Measurements from ENCODE around the gene SPRR1A.

Gene SPRR1A

GRCh38 chr1:152959801-152960451 is 24.0 kb upstream of the SPRR1A start:
- H3K4me1 ChIP-seq (ENCODE audit: control insufficient read depth, insufficient read depth, low read length) = no peaks in the 10 kb centered on the region

GRCh38 chr1:152960452-152961044 is 23.3 kb upstream of the SPRR1A start:
- Histone ChIP-seq H3K36me3 (ENCODE audit: control insufficient read depth, insufficient read depth, low read length) (no peaks in the 10 kb centered on the region), H3K9ac (ENCODE audit: low read depth, low read length) (no peak overlapping the region), H3K9me3 (ENCODE audit: control insufficient read depth, insufficient read depth, low read length) (peaks cover 5% of the 10 kb centered on the region; the same call in 1 of the 2 replicates), H3K27ac (ENCODE audit: low read depth, low read length) (no peak overlapping the region), H3K27me3 (ENCODE audit: control insufficient read depth, insufficient read depth, low read length) (no peaks in the 10 kb centered on the region), H3K4me3 (ENCODE audit: low read depth, low read length) (no peak overlapping the region), H3K4me1 (ENCODE audit: control insufficient read depth, insufficient read depth, low read length) (no peaks in the 10 kb centered on the region)

More at GRCh38 chr1:152959801-152960451, 24.0 kb upstream of the SPRR1A start:
- no peak overlapping the region for H3K27ac ChIP-seq (ENCODE audit: low read depth, low read length)
- H3K4me3 ChIP-seq (ENCODE audit: low read depth, low read length) = no peak overlapping the region
- H3K9ac ChIP-seq (ENCODE audit: low read depth, low read length) = no peak overlapping the region
- peaks cover 5% of the 10 kb centered on the region; the same call in 1 of the 2 replicates for H3K9me3 ChIP-seq (ENCODE audit: control insufficient read depth, insufficient read depth, low read length)
- H3K36me3 ChIP-seq (ENCODE audit: control insufficient read depth, insufficient read depth, low read length) = no peaks in the 10 kb centered on the region
- H3K27me3 ChIP-seq (ENCODE audit: control insufficient read depth, insufficient read depth, low read length) = no peaks in the 10 kb centered on the region

- Histone ChIP-seq H3K9me3 (ENCODE audit: control insufficient read depth, insufficient read depth, low read length) (peaks cover 5% of the 10 kb centered on the region; the same call in 1 of the 2 replicates), H3K36me3 (ENCODE audit: control insufficient read depth, insufficient read depth, low read length) (no peaks in the 10 kb centered on the region), H3K27ac (ENCODE audit: low read depth, low read length) (no peak overlapping the region), H3K27me3 (ENCODE audit: control insufficient read depth, insufficient read depth, low read length) (no peaks in the 10 kb centered on the region), H3K9ac (ENCODE audit: low read depth, low read length) (no peak overlapping the region), H3K4me3 (ENCODE audit: low read depth, low read length) (no peak overlapping the region), H3K4me1 (ENCODE audit: control insufficient read depth, insufficient read depth, low read length) (no peaks in the 10 kb centered on the region)
These were observed 22.5 kb upstream of the SPRR1A start for GRCh38 chr1:152961226-152961891.

- H3K27me3 ChIP-seq (ENCODE audit: control insufficient read depth, insufficient read depth, low read length) = no peaks in the 10 kb centered on the region
These were observed 20.9 kb upstream of the SPRR1A start for GRCh38 chr1:152962876-152963415.

GRCh38 chr1:152964536-152964935 is 19.3 kb upstream of the SPRR1A start:
- H3K9me3 ChIP-seq (ENCODE audit: control insufficient read depth, insufficient read depth, low read length) = no peaks in the 10 kb centered on the region
- H3K9ac ChIP-seq (ENCODE audit: low read depth, low read length) = no peak overlapping the region
- H3K36me3 ChIP-seq (ENCODE audit: control insufficient read depth, insufficient read depth, low read length) = no peaks in the 10 kb centered on the region
- no peaks in the 10 kb centered on the region for H3K27me3 ChIP-seq (ENCODE audit: control insufficient read depth, insufficient read depth, low read length)
- no peaks in the 10 kb centered on the region for H3K4me1 ChIP-seq (ENCODE audit: control insufficient read depth, insufficient read depth, low read length)
- H3K27ac ChIP-seq (ENCODE audit: low read depth, low read length) = no peak overlapping the region
- H3K4me3 ChIP-seq (ENCODE audit: low read depth, low read length) = no peak overlapping the region

More at GRCh38 chr1:152962876-152963415, 20.9 kb upstream of the SPRR1A start:
- H3K9ac ChIP-seq (ENCODE audit: low read depth, low read length) = no peak overlapping the region
- 0 out of 2 replicates have a peak, but pooled peaks cover under 1% of the 10 kb centered on the region for H3K9me3 ChIP-seq (ENCODE audit: control insufficient read depth, insufficient read depth, low read length)
- no peak overlapping the region for H3K4me3 ChIP-seq (ENCODE audit: low read depth, low read length)
- no peaks in the 10 kb centered on the region for H3K36me3 ChIP-seq (ENCODE audit: control insufficient read depth, insufficient read depth, low read length)
- no peaks in the 10 kb centered on the region for H3K4me1 ChIP-seq (ENCODE audit: control insufficient read depth, insufficient read depth, low read length)
- no peak overlapping the region for H3K27ac ChIP-seq (ENCODE audit: low read depth, low read length)

GRCh38 chr1:152965853-152966252 is 18.0 kb upstream of the SPRR1A start:
- Histone ChIP-seq H3K9me3 (ENCODE audit: control insufficient read depth, insufficient read depth, low read length) (no peaks in the 10 kb centered on the region; the same call in 1 of the 2 replicates), H3K9ac (ENCODE audit: low read depth, low read length) (no peak overlapping the region), H3K4me1 (ENCODE audit: control insufficient read depth, insufficient read depth, low read length) (no peaks in the 10 kb centered on the region), H3K27me3 (ENCODE audit: control insufficient read depth, insufficient read depth, low read length) (no peaks in the 10 kb centered on the region), H3K27ac (ENCODE audit: low read depth, low read length) (no peak overlapping the region), H3K4me3 (ENCODE audit: low read depth, low read length) (no peak overlapping the region), H3K36me3 (ENCODE audit: control insufficient read depth, insufficient read depth, low read length) (no peaks in the 10 kb centered on the region)

GRCh38 chr1:152967201-152967600 is 16.7 kb upstream of the SPRR1A start:
- Histone ChIP-seq H3K4me3 (ENCODE audit: low read depth, low read length) (no peak overlapping the region), H3K27ac (ENCODE audit: low read depth, low read length) (no peak overlapping the region), H3K27me3 (ENCODE audit: control insufficient read depth, insufficient read depth, low read length) (no peaks in the 10 kb centered on the region), H3K36me3 (ENCODE audit: control insufficient read depth, insufficient read depth, low read length) (no peaks in the 10 kb centered on the region), H3K9ac (ENCODE audit: low read depth, low read length) (no peak overlapping the region), H3K4me1 (ENCODE audit: control insufficient read depth, insufficient read depth, low read length) (no peaks in the 10 kb centered on the region), H3K9me3 (ENCODE audit: control insufficient read depth, insufficient read depth, low read length) (no peaks in the 10 kb centered on the region; the same call in 1 of the 2 replicates)

- H3K27ac ChIP-seq (ENCODE audit: low read depth, low read length) = no peak overlapping the region
- H3K27me3 ChIP-seq (ENCODE audit: control insufficient read depth, insufficient read depth, low read length) = no peaks in the 10 kb centered on the region
- no peaks in the 10 kb centered on the region for H3K36me3 ChIP-seq (ENCODE audit: control insufficient read depth, insufficient read depth, low read length)
- H3K9ac ChIP-seq (ENCODE audit: low read depth, low read length) = no peak overlapping the region
- no peaks in the 10 kb centered on the region for H3K4me1 ChIP-seq (ENCODE audit: control insufficient read depth, insufficient read depth, low read length)
- H3K9me3 ChIP-seq (ENCODE audit: control insufficient read depth, insufficient read depth, low read length) = no peaks in the 10 kb centered on the region; the same call in 1 of the 2 replicates
- H3K4me3 ChIP-seq (ENCODE audit: low read depth, low read length) = no peak overlapping the region
These were observed 15.6 kb upstream of the SPRR1A start for GRCh38 chr1:152968248-152968647.

- Histone ChIP-seq H3K4me3 (ENCODE audit: low read depth, low read length) (no peak overlapping the region), H3K36me3 (ENCODE audit: control insufficient read depth, insufficient read depth, low read length) (no peaks in the 10 kb centered on the region), H3K9ac (ENCODE audit: low read depth, low read length) (no peak overlapping the region), H3K4me1 (ENCODE audit: control insufficient read depth, insufficient read depth, low read length) (no peaks in the 10 kb centered on the region), H3K9me3 (ENCODE audit: control insufficient read depth, insufficient read depth, low read length) (no peaks in the 10 kb centered on the region; the same call in 1 of the 2 replicates), H3K27me3 (ENCODE audit: control insufficient read depth, insufficient read depth, low read length) (no peaks in the 10 kb centered on the region), H3K27ac (ENCODE audit: low read depth, low read length) (no peak overlapping the region)
These were observed 14.8 kb upstream of the SPRR1A start for GRCh38 chr1:152969036-152969435.

- H3K9me3 ChIP-seq (ENCODE audit: control insufficient read depth, insufficient read depth, low read length) = no peaks in the 10 kb centered on the region; the same call in 1 of the 2 replicates
- H3K36me3 ChIP-seq (ENCODE audit: control insufficient read depth, insufficient read depth, low read length) = no peaks in the 10 kb centered on the region
- H3K4me1 ChIP-seq (ENCODE audit: control insufficient read depth, insufficient read depth, low read length) = no peaks in the 10 kb centered on the region
- H3K9ac ChIP-seq (ENCODE audit: low read depth, low read length) = no peak within 1 kb of the TSS
- no peak within 1 kb of the TSS for H3K4me3 ChIP-seq (ENCODE audit: low read depth, low read length)
- no peaks in the 10 kb centered on the region for H3K27me3 ChIP-seq (ENCODE audit: control insufficient read depth, insufficient read depth, low read length)
- H3K27ac ChIP-seq (ENCODE audit: low read depth, low read length) = no peak within 1 kb of the TSS
These were observed 13.4 kb upstream of the SPRR1A start, which contains the start of gene SPRR4 for GRCh38 chr1:152970495-152970894. TSS of gene SPRR4 (plus strand) at chr1:152970648. CDS start at chr1:152971891, 1,243 bp downstream.

All from HUES48 (cell line).